GM23248 (cell line): Measurements from ENCODE around the gene ENTPD8. TPM values are rescaled to one million over a fixed set of nuclear protein-coding genes. Genes with fewer than 3 reads are reported as not detected.

Experiments
- DNase-seq: peaks from one replicate; pipeline ENCODE4 v3.0.0-alpha.2; 2015
- H2AFZ ChIP-seq: fragments of 200-600 bp; sonication (generic); 2 replicates; pipeline ENCODE4 v1.6.1; 2016; ENCODE audit warnings: antibody characterized with exemption
- H3F3A ChIP-seq: fragments of 200-600 bp; sonication (generic); 2 replicates; pipeline ENCODE4 v1.6.1; 2016; ENCODE audit warnings: mild to moderate bottlenecking, antibody characterized with exemption, mixed run types; ENCODE audit not compliant: insufficient read depth
- H3K27ac ChIP-seq: fragments of 200-600 bp; sonication (generic); 2 replicates; pipeline ENCODE4 v1.5.1; 2016; ENCODE audit warnings: mild to moderate bottlenecking
- H3K27me3 ChIP-seq: fragments of 200-600 bp; sonication (generic); replicated peaks from 2 replicates; pipeline ENCODE4 v1.6.1; 2016; ENCODE audit warnings: mild to moderate bottlenecking; ENCODE audit not compliant: insufficient read depth
- H3K36me3 ChIP-seq: fragments of 200-600 bp; sonication (generic); 2 replicates; pipeline ENCODE4 v1.6.1; 2016; ENCODE audit warnings: low read depth, mild to moderate bottlenecking
- H3K4me1 ChIP-seq: fragments of 200-600 bp; sonication (generic); 2 replicates; pipeline ENCODE4 v1.6.1; 2016; ENCODE audit warnings: mild to moderate bottlenecking; ENCODE audit not compliant: insufficient read depth
- H3K4me2 ChIP-seq: fragments of 200-600 bp; sonication (generic); one replicate; pipeline ENCODE4 v1.6.1; 2016; ENCODE audit warnings: mild to moderate bottlenecking; ENCODE audit not compliant: unreplicated experiment
- H3K4me3 ChIP-seq: fragments of 200-600 bp; sonication (generic); 2 replicates; pipeline ENCODE4 v1.5.1; 2016; ENCODE audit warnings: mild to moderate bottlenecking
- H3K79me2 ChIP-seq: fragments of 200-600 bp; sonication (generic); 2 replicates; pipeline ENCODE4 v1.6.1; 2016; ENCODE audit warnings: mild to moderate bottlenecking; ENCODE audit not compliant: insufficient read depth
- H3K9ac ChIP-seq: fragments of 200-600 bp; sonication (generic); 2 replicates; pipeline ENCODE4 v1.6.1; 2016; ENCODE audit warnings: mild to moderate bottlenecking
- H3K9me2 ChIP-seq: fragments of 200-600 bp; sonication (generic); 2 replicates; pipeline ENCODE4 v1.6.1; 2016; ENCODE audit warnings: mixed run types, mild to moderate bottlenecking, moderate library complexity; ENCODE audit not compliant: insufficient read depth
- H3K9me3 ChIP-seq: fragments of 200-600 bp; sonication (generic); one replicate; pipeline ENCODE4 v1.6.1; 2017; ENCODE audit warnings: low read depth
- H4K20me1 ChIP-seq: fragments of 200-600 bp; sonication (generic); 2 replicates; pipeline ENCODE4 v1.6.0; 2016; ENCODE audit not compliant: insufficient read depth
- EZH2 ChIP-seq: fragments of 200-600 bp; sonication (generic); IDR thresholded peaks from 2 replicates; pipeline ENCODE4 v1.6.1; 2018; ENCODE audit warnings: antibody characterized with exemption, mild to moderate bottlenecking; ENCODE audit not compliant: insufficient read depth, poor library complexity, severe bottlenecking
- EZH2phosphoT487 ChIP-seq: fragments of 200-600 bp; sonication (generic); IDR thresholded peaks from 2 replicates; pipeline ENCODE4 v1.6.1; 2018; ENCODE audit warnings: antibody characterized with exemption, moderate library complexity, mild to moderate bottlenecking, low read depth; ENCODE audit not compliant: insufficient read depth
- WGBS, 2 experiments: methylation state at CpG; one replicate each; pipeline ENCODE4 v1.1.6; 2015 to 2017; ENCODE audit warnings: low lambda C conversion rate in 2 of 2, low coverage in 1 of 2; ENCODE audit errors: missing lambda C conversion rate in 2 of 2; 5-methylcytosine and 5-hydroxymethylcytosine counted together
- in situ Hi-C: fragments of 300-500 bp; cut with MboI; formaldehyde crosslinking; loops from 2 replicates; pipeline ENCODE4 v1.15.0; 2020
- polyA plus RNA-seq: library from polyadenylated mRNA; unstranded; fragments of >200 nt; fragmentation: Nextera tagmentation; extraction: Ambion mirVana; gene quantifications from 2 replicates; pipeline ENCODE4 v1.2.1, GENCODE V29; 2016
- total RNA-seq: library from RNA; depleted of rRNA; stranded (reverse); fragments of >200 nt; shearing (Covaris generic); gene quantifications from 2 replicates; pipeline ENCODE4 v1.2.3, GENCODE V29; 2014

ENTPD8 gene
- total and polyA plus RNA-seq, 2 experiments from 2014 or later: not detected

DNA sequence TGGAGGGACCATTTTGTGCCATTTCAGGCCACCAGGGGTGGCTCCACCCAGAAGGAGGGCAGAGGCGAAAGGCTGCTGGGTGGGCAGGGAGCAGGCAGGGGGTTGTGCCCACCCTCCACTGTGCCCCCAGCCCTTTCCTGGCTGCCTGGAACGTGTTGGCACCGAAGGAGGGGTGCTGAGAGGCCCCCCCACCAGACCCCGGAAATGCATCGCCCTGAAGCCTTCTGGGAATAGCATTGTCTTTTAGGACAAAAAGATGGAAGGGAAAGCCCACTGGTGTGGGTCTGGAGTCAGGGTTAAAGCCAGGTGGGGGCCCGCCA is 12.9 kb downstream of the ENTPD8 start:
- H3K27ac ChIP-seq: no peak overlapping the region
- no peaks in the 10 kb centered on the region for H3K36me3 ChIP-seq
- H4K20me1 ChIP-seq: no peaks in the 10 kb centered on the region
- H3K4me3 ChIP-seq: no peak overlapping the region
- no peak overlapping the region for H2AFZ ChIP-seq
- no peaks in the 10 kb centered on the region for H3K9me2 ChIP-seq
- in situ Hi-C loops: no loop called here
- H3K9ac ChIP-seq: no peak overlapping the region
- H3K9me3 ChIP-seq: no peaks in the 10 kb centered on the region
- no peaks in the 10 kb centered on the region for H3K4me1 ChIP-seq
- WGBS, 2 experiments: 66 to 81% methylated on average over 6 of the region's 6 CpGs
- H3K4me2 ChIP-seq: no peak overlapping the region
- no peak for TF ChIP-seq EZH2
- TF ChIP-seq EZH2phosphoT487: no peak
- no peaks in the 10 kb centered on the region for H3K27me3 ChIP-seq
- H3F3A ChIP-seq: peaks cover 18% of the 10 kb centered on the region
- H3K79me2 ChIP-seq: no peaks in the 10 kb centered on the region
- DNase-seq: no peak

DNA sequence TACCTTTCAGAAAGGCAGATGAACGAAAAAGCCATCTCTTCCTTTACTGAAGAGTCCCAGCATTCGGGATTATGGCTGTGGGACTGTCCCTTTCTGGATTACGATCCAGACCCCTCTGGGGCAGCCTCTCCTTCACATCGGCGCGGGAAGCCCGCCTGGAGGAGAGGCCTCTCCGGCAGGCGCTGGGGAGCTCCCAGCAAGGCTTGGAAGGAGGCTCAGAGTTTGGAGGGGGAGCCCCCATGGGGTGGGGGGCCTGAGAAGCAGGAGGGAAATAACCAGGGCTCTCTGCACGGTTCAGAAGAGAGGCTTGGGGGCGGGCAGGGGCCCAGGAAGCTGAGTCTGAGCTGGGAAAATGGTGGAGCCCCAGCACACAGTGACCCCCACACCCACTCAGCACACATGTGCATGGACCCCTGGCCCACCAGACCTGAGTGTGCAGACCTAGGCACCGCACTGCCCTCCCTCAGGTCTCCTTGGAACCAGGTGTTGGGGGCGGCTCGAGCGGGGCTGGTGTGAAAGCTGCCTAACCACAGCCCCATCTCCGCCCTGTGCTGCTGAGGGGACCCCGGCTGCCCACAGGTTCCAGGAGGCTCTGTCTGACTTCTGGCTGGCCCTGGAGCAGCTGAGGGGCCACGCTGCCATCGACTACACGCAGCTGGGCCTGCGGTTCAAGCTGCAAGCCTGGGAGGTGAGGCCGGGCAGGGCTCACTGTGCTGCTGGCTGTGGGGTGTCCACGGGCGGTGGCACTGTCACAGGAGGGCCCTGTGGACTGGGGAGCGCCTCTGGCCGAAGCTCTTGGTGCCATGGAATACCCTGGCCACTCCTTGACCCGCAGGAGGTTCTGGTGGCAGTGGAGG is 13.5 kb downstream of the ENTPD8 start:
- TF ChIP-seq EZH2phosphoT487: no peak
- no peak for TF ChIP-seq EZH2
- Histone ChIP-seq H3K27me3 (no peaks in the 10 kb centered on the region), H3K4me2 (no peak overlapping the region), H3K79me2 (no peaks in the 10 kb centered on the region), H3K27ac (no peak overlapping the region), H3K9me2 (no peaks in the 10 kb centered on the region), H3K9me3 (no peaks in the 10 kb centered on the region), H3K4me3 (no peak overlapping the region), H2AFZ (no peak overlapping the region), H3K4me1 (no peaks in the 10 kb centered on the region), H3K36me3 (no peaks in the 10 kb centered on the region), H3F3A (peaks cover 18% of the 10 kb centered on the region), H4K20me1 (no peaks in the 10 kb centered on the region), H3K9ac (no peak overlapping the region)
- no peak for DNase-seq
- in situ Hi-C loops: no loop called here
- 60 to 62% methylated on average over 27 of the region's 27 CpGs for WGBS, 2 experiments

DNA sequence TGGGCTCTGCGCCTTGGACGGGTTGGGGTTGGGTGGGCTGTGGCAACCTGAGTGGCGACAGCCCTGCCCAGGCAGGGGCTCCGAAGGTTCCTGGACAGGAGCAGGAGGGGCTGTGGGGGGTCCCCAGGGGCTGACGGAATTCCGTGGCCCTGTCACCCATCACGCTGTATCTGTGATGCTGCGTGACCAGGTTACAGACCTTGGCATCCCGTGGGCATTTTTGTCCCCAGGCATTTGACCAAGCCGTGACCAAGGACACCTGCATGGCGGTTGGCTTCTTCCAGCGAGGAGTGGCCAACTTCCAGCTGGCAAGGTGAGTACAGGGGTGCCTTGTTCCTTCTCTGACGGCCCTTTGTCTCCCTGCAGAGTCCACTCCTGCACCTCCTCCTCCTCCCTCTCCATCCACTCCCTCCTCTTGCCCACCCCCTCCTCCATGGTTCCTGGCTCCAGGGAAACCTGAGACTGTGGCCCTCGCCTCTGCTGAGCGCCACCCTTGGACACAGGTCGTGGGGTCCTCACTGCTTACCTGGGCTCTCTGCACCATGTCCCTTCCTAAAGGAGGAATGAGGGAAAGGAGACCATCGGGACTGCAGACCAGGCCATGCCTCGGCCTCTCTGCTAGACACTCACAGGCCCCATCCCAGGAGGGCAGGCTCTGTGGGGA is 15.0 kb downstream of the ENTPD8 start:
- TF ChIP-seq EZH2 (no peak), EZH2phosphoT487 (no peak)
- H3K36me3 ChIP-seq: no peaks in the 10 kb centered on the region
- H2AFZ ChIP-seq: no peak overlapping the region
- no peak for DNase-seq
- in situ Hi-C loops: no loop called here
- H3K9me3 ChIP-seq: no peaks in the 10 kb centered on the region
- H3K4me3 ChIP-seq: no peak overlapping the region
- no peak overlapping the region for H3K9ac ChIP-seq
- no peak overlapping the region for H3K27ac ChIP-seq
- peaks cover 18% of the 10 kb centered on the region for H3F3A ChIP-seq
- WGBS, 2 experiments: 76 to 78% methylated on average over 17 to 18 of the region's 18 CpGs
- no peaks in the 10 kb centered on the region for H3K9me2 ChIP-seq
- H3K79me2 ChIP-seq: peaks cover 12% of the 10 kb centered on the region
- H4K20me1 ChIP-seq: no peaks in the 10 kb centered on the region
- no peak overlapping the region for H3K4me2 ChIP-seq
- no peaks in the 10 kb centered on the region for H3K27me3 ChIP-seq
- H3K4me1 ChIP-seq: peaks cover 8% of the 10 kb centered on the region; the same call in 1 of the 2 replicates

DNA sequence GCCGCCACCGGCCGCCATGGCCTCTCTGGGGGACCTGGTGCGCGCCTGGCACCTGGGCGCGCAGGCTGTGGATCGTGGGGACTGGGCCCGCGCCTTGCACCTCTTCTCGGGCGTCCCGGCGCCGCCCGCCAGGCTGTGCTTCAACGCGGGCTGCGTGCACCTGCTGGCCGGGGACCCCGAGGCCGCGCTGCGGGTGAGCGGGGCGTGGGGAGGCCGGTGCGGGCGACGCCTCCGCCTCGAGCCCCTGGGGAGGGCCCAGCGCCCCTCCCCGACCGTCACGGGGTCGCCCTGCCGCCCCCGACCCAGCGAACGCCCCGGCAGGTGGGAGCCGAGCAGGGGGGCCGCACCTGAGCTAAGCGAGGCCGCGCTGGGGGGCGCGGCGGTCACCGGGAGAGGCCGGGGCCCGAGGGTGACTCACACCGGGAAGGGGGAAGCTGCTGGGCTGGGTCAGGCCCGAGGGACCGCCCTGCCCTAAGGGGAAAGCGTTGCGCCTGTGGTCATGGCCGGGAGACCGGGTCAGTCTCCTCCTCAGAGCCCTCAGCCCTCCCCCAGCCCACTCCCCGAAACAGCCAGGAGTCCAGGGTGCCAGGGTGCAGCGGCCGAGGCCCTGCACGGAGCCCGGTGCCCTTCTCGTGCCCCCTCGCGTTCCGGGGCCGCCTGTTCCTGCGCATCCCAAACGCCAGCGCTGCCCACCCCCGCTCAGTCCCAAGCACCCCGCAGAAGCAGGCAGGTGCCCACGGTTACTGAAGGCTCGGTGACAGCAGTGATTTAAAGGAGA is 17.5 kb downstream of the ENTPD8 start:
- TF ChIP-seq EZH2phosphoT487 (no peak), EZH2 (no peak)
- Histone ChIP-seq H3K36me3 (no peaks in the 10 kb centered on the region), H3K9me3 (no peaks in the 10 kb centered on the region), H3K4me2 (peak overlapping the region; percentile 57), H3K9me2 (no peaks in the 10 kb centered on the region), H2AFZ (peak overlapping the region; percentile 56), H3K79me2 (peaks cover 25% of the 10 kb centered on the region), H3K9ac (no peak overlapping the region), H3K4me3 (peak overlapping the region; percentile 80), H3K4me1 (peaks cover 8% of the 10 kb centered on the region; the same call in 1 of the 2 replicates), H3K27me3 (no peaks in the 10 kb centered on the region), H4K20me1 (no peaks in the 10 kb centered on the region), H3F3A (peaks cover 18% of the 10 kb centered on the region), H3K27ac (no peak overlapping the region)
- WGBS, 2 experiments: 29 to 33% methylated on average over 41 to 43 of the region's 77 CpGs
- DNase-seq: no peak
- in situ Hi-C loops: loop anchor here (25.0 kb wide), 1 partner anchor 311 kb away; the partner anchor contains the start of gene DPP7
